HG02981 (cell line): ENCODE results near the gene ANXA7.
A peak's percentile ranks its signal among the peaks of the same experiment; 100 is the strongest.

Experiments used
- ATAC-seq: cut with Tn5 transposase; IDR thresholded peaks from one replicate; pipeline ENCODE4 v1.9.1; 2021; ENCODE audit warnings: mild to moderate bottlenecking, moderate library complexity; ENCODE audit not compliant: unreplicated experiment

ANXA7 gene

DNA sequence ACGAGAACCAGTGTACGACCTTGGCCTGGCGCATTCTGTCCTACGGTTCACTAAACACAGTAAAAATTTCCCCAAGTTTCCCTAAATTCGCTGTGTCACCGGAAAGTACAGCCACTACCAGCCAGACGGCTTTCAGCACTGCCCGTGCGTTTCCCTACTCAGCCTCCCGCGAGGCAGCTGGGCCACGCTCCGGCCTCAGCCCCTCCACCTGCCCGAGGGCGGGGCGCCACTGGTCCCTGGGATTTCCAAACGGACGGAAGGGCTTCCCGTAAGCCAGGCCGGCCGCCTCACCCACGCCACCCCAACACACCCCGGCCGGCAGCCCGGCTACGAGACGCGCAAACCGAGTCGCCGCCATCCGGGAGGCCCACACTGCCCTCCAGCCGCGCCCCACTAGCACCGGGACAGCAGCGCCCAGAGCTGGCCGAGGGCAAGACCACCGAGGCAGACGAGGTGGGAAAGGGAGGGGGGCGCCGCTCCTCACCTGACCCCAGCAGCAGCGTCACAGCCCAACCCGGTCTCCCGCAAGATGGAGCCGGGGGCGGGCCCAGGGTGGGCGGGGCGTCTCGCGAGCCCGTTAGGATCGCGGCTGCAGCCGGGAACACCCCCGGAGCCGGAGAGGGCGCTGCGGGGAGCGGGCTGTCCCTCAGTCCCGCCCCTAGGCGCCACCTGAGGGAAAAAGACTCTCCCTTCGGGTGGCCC lies at the start of gene ANXA7:
TSS of gene ANXA7 (minus strand) at position 531 of the 702 bp plus-strand sequence. CDS start 13,202 bp downstream, outside the sequence.
- ATAC-seq: peak; percentile 92

GRCh38 chr10:73460897-73461296 lies 47.0 kb upstream of the ANXA7 start:
- no peak for ATAC-seq

DNA sequence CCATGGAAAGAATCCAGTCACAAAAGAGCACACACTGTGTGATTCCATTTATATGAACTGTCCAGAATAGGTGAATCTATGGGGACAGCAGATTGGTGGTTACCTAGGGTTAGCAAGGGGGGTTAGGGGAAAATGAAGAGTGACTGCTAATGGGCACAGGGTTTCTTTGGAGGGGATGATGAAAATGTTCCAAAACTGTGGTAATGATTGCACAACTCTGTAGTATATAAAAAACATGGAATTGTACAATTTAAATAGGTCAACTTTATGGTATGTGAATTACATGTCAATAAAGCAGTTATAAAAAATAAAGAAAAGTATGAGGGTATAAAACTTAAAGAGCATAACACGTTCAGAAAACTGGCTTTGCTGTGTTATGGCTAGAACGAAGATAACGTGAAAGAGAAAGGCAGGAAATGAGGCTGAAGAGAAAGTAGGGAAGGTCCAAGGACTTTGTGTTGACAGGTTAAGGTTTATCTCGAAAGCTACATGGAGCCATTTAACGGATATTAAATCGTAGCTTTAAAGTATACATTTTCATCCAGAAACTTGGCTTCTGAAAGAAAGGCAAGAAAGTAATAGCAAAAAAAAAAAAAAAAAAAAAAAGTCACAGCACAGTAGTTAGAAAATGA lies 45.9 kb upstream of the ANXA7 start:
- ATAC-seq: no peak

DNA sequence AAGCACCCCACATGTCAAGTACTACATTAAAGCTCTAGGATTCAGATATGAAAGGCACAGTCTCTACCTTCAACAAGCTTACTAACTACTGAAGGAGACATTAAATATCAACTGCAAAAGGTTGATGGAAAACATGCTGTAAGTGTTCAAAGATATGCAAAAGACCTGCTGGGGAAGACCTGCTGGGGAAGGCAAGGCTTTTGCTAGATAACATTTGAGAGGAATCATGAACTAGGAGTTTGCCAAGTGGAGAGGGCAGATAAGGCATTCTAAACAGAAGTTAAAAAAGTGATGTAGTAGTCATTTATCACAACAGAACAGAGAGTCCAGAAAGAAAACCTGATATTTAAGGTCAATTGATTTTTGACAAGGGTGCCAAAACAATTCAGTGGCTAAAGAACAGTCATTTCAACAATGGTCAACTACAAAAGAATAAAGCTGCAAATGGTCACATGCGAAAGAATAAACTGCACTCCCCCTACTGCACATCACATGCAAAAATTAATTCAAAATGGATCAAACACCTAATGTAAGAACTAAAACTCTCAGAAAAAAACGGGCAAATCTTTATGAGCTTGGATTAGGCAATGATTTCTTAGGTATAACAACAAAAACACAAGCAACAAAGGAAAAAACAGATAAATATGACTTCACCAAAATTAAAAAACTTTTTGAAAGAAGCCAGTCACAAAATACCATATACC lies 42.5 kb upstream of the ANXA7 start:
- ATAC-seq: no peak

DNA sequence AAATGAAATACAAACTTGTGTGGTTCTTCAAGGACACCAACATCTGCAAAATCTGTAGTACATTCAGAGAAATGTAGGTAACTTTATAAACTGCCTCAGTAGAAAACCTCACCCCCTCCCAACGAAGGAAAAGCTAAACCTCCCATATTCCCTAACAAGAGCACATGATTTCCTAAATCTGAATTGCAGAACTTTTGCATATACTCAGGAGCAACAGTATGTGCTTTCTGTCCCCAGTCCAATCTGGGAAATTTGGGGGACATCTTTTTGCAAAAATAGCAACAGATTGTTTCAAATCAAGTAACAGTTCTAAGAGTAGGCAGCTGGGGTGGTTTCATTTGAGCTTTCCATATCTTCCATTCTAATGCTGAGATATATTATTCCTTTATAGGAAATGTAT lies 35.3 kb upstream of the ANXA7 start:
- no peak for ATAC-seq

GRCh38 chr10:73448384-73448783 lies 34.5 kb upstream of the ANXA7 start:
- no peak for ATAC-seq

DNA sequence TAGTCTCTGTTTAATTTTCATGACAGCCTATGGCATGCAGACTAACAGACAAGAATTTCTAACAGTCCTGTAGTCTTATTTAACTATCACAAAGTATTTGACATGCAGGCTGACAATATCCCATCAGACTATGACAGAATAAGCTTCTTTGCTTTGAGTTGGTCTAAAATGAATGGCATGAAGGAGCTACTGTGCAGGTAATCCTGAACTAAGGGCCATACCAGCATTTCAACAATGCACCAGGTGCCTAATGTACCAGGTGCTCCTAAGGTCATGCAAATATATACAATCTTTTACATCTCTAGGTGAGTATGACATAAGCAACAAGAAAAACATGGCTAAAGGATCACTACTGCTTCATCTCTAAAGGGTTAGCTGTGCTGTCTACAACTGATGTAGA lies 33.1 kb upstream of the ANXA7 start:
- ATAC-seq: no peak

GRCh38 chr10:73444457-73444856 lies 30.6 kb upstream of the ANXA7 start:
- no peak for ATAC-seq

GRCh38 chr10:73439605-73440312 lies 25.9 kb upstream of the ANXA7 start:
- no peak for ATAC-seq

DNA sequence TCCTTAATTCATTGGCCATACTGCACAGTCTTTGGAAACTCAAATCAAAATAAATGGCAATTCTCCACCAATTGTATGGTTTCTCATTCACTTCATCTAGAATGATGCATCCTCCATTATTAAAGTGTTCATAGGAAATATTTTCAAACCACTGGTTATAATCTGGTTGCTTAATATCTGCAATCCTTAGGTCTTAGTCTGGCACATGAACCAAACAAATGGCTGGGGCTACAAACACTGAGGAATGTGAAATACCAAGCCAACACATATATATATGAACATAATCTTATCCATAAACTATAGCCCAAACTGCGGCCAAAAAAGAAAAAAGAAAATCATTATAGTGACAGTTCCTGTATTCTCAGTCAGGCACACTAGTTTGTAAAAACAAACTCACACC lies 25.2 kb upstream of the ANXA7 start:
- no peak for ATAC-seq

- ATAC-seq: no peak
These were observed 19.6 kb upstream of the ANXA7 start, which contains the start of gene MSS51 for GRCh38 chr10:73433538-73433867. TSS of gene MSS51 (minus strand) at chr10:73433561. CDS start at chr10:73428284, 5,277 bp downstream.

DNA sequence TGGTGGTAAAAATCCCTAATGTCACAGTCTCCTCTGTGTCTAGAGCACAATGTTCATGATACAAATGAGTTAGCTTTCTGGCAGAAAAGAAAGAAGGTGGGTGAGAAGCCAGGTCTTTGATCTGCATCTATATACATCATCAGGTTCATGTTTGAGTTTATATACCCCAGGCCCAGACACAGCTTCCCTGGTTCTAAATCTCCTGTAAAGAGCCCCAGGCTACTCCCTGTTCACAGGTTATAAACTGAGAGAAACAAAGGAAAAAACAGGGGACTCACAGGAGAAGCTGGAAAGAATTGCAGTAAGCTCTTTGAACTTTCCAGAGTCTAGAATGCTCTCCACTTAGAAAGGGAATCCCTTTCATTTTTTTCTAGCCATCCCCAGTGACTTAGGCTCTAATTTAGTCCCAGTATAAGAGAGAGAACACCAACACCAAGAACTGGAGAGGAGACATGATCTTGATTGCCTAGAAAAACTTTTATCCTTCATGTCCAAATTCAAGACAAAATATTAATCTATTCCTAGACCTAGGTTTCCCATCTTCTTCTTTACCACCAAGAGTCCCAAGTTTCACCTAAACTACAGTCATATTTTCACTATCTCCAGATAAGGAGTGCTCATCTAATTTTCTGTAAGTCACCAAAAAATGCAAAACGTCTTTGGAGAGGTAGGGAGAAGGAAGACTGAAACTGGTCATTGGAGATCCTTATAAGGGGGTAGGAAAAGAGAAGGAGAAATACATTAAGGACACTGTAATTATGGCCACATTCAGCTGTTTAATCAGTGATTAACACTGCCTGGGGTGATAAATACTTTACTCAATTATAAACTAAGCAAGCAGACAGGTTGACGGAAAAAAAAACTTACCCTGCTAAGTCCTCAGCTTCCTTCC lies 19.0 kb upstream of the ANXA7 start:
- ATAC-seq: no peak

- ATAC-seq: no peak
These were observed 12.5 kb upstream of the ANXA7 start for GRCh38 chr10:73426318-73426717.

DNA sequence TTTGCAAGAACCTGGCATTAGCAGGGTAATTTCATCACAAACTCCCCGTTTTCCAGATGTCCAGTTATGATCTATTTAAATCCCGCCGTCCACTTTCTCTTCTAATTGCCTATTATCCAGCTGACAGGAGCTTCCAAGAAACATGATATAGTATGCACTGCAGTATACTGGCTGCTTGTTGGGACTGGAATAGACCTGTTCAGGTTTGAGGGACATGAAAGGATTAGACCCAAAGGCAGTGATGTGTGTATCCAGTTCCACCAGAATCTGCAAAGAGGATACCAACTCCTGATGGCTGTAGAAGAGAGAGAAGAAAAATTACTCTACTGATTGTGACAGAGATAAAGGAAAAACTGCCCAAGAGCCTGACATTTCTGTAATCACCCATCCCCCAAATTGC lies 10.6 kb upstream of the ANXA7 start:
- ATAC-seq: no peak

- ATAC-seq: no peak
These were observed 9.5 kb upstream of the ANXA7 start for GRCh38 chr10:73423309-73423708.

- no peak for ATAC-seq
These were observed 2.7 kb upstream of the ANXA7 start for GRCh38 chr10:73416571-73416970.

DNA sequence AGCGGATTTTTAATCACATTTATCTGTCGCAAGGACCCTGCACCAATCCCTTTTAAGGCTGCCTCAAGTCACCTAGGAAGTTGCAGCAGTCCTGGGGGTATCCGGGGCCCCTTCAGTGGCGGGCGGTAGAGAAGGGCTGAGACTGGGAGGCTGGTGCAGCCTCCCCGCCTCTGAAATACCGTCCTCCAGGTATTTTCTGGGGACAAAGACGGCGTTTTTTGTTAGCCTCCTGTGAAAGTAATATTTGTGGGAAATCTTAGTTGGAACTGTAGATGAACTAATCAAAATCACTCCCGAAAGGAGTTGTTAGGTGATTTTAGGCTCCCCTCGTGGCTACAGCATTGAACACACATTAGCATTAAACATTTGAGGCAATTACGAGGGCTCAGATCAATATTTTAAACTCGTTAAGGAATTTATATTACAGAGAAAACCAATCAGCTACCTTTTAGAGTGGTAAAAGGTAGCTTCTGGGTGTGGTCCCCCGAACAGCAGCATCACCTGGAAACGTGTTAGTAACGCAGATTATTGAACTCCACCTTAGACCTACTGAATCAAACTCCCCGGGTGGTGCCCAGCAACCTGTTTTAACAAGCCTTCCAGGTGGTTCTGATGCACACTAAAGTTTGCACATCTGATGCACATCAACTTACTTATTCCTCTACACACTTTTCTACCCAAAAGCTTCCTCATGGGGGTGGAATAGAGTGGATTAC lies 530 bp upstream of the ANXA7 start:
- ATAC-seq: peak; percentile 27

GRCh38 chr10:73413108-73413527 lies 740 bp downstream of the ANXA7 start:
- ATAC-seq: peak; percentile 29

- ATAC-seq: no peak
These were observed 3.0 kb downstream of the ANXA7 start for GRCh38 chr10:73410897-73411296.
